Tibial artery (tissue), 4 donors: ENCODE measurements around the gene GPC6.
A peak's percentile ranks its signal among the peaks of the same experiment; 100 is the strongest.

Experiments
- DNase-seq, 2 donors: peaks; one replicate each; pipeline ENCODE4 v3.0.0-alpha.2; 2019
- H3K27ac ChIP-seq, 2 donors: fragments of 200-600 bp; sonication (generic) in 1 of 2; 1 replicate in 1 of 2; 2 replicates in 1 of 2; pipeline ENCODE4 v1.5.1; 2018 to 2019; ENCODE audit warnings: mild to moderate bottlenecking in 1 of 2
- H3K27me3 ChIP-seq, 2 donors: fragments of 200-600 bp; sonication (generic) in 1 of 2; one replicate each; pipeline versions ENCODE4 v1.5.1 to v1.6.0; 2016 to 2019
- H3K36me3 ChIP-seq, 3 donors: fragments of 200-600 bp; sonication (generic) in 2 of 3; one replicate each; pipeline ENCODE4 v1.5.1; 2016 to 2019; ENCODE audit warnings: mild to moderate bottlenecking in 2 of 3
- H3K4me1 ChIP-seq, 4 donors: fragments of 200-600 bp; sonication (generic) in 2 of 4; 1 replicate in 3 of 4; 2 replicates in 1 of 4; pipeline ENCODE4 v1.5.1; 2016 to 2019
- H3K4me3 ChIP-seq, 2 donors: fragments of 200-600 bp; sonication (generic) in 1 of 2; 1 replicate in 1 of 2; 2 replicates in 1 of 2; pipeline ENCODE4 v1.5.1; 2018 to 2019; ENCODE audit warnings: mild to moderate bottlenecking in 2 of 2
- H3K9me3 ChIP-seq, 3 donors: fragments of 200-600 bp; sonication (generic) in 1 of 3; one replicate each; pipeline ENCODE4 v1.5.1; 2016 to 2019
- intact Hi-C: fragments of 100-400 bp; cut with DNase I; formaldehyde crosslinking; loops from one replicate; pipeline ENCODE4 v1.15.0; 2023; ENCODE audit warnings: low total_unique reads
- TF ChIP-seq, protein P1 (sequence below), 2 experiments: fragments of 200-600 bp in 1 of 2; fragments of 450-650 bp in 1 of 2; IDR thresholded peaks; one replicate each; pipeline ENCODE4 v1.5.1; 2017 to 2019; ENCODE audit warnings: antibody characterized with exemption in 2 of 2, mild to moderate bottlenecking in 1 of 2, moderate library complexity in 1 of 2

Gene GPC6

DNA sequence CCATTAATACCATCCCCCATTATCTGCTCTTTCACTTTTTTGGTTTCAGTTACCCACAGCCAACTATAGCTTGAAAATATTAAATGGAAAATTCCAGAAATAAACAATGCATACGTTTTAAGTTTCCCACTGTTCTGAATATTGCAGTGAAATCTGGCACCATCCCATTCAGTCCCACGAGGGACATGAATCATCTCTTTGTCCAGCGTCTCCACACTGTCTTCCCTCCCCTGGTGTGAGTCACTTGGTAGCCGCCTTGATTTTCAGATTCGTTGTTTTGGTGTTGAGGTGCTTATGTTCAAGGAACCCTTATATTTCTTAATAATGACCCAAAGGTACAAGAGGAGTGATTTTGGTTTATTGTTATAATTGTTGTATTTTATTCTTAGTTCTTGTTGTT, 1006.8 kb downstream of the GPC6 start:
- Histone ChIP-seq H3K27me3 (no peaks in the 10 kb centered on the region), H3K4me1 (peaks cover 0 to 30% (median 1%) of the 10 kb centered on the region in 4 donors), H3K36me3 (no peaks in the 10 kb centered on the region), H3K27ac (no peak overlapping the region), H3K4me3 (peak overlapping the region; percentile 20), H3K9me3 (no peaks in the 10 kb centered on the region)
- intact Hi-C loops = no loop called here
- DNase-seq = peak in 1 of 2 donors; percentile 25
- TF ChIP-seq, protein P1, sequence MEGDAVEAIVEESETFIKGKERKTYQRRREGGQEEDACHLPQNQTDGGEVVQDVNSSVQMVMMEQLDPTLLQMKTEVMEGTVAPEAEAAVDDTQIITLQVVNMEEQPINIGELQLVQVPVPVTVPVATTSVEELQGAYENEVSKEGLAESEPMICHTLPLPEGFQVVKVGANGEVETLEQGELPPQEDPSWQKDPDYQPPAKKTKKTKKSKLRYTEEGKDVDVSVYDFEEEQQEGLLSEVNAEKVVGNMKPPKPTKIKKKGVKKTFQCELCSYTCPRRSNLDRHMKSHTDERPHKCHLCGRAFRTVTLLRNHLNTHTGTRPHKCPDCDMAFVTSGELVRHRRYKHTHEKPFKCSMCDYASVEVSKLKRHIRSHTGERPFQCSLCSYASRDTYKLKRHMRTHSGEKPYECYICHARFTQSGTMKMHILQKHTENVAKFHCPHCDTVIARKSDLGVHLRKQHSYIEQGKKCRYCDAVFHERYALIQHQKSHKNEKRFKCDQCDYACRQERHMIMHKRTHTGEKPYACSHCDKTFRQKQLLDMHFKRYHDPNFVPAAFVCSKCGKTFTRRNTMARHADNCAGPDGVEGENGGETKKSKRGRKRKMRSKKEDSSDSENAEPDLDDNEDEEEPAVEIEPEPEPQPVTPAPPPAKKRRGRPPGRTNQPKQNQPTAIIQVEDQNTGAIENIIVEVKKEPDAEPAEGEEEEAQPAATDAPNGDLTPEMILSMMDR (IDR thresholded peaks at IDR 0.05) = no peak

DNA sequence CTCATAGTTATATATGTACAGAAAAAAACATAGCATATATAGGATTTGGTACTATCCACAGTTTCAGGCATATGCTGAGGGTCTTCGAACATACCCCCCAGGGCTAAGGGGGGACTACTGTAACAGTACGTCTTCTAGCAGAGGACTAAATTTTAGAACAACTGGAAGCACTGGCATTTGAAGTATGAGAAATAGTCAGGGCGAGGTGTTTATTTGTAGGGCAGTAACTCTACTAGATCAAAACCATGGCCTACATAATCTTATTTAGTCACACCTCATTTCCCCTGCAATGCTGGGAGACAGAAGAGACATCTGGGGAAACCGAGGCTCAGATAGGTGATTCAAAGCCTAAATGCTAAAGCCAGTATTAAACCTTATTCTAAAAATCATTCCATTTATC, 1007.2 kb downstream of the GPC6 start:
- no peaks in the 10 kb centered on the region for H3K9me3 ChIP-seq
- intact Hi-C loops = no loop called here
- DNase-seq = no peak
- TF ChIP-seq, protein P1 (IDR thresholded peaks at IDR 0.05) = no peak
- H3K27ac ChIP-seq = no peak overlapping the region
- peak overlapping the region in 1 of 2 donors; percentile 20 for H3K4me3 ChIP-seq
- H3K36me3 ChIP-seq = no peaks in the 10 kb centered on the region
- H3K4me1 ChIP-seq = peaks cover 0 to 27% (median 1%) of the 10 kb centered on the region in 4 donors
- H3K27me3 ChIP-seq = no peaks in the 10 kb centered on the region

DNA sequence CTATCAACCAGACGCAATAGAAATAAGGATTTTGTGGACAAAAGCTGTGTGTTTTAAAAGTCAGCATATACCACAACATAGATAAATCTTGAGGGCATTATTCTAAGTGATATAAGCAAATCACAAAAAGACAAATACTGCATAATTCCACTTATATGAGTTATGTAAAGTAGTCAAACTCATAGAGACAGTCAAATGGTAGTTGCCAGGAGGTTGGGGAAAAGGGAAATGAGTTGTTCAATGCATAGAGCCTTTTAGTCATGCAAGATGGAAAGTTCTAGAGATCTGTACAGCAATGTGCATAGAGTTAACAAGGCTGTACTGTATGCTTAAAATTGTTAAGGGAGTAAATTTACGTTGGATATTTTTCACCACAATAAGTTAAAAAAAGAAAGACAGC, 1008.1 kb downstream of the GPC6 start:
- intact Hi-C loops = no loop called here
- DNase-seq = no peak
- no peaks in the 10 kb centered on the region for H3K36me3 ChIP-seq
- no peak overlapping the region for H3K4me3 ChIP-seq
- H3K27me3 ChIP-seq = no peaks in the 10 kb centered on the region
- TF ChIP-seq, protein P1 (IDR thresholded peaks at IDR 0.05) = no peak
- no peak overlapping the region for H3K27ac ChIP-seq
- no peaks in the 10 kb centered on the region for H3K9me3 ChIP-seq
- H3K4me1 ChIP-seq = peaks cover 0 to 27% (median 1%) of the 10 kb centered on the region in 4 donors

DNA sequence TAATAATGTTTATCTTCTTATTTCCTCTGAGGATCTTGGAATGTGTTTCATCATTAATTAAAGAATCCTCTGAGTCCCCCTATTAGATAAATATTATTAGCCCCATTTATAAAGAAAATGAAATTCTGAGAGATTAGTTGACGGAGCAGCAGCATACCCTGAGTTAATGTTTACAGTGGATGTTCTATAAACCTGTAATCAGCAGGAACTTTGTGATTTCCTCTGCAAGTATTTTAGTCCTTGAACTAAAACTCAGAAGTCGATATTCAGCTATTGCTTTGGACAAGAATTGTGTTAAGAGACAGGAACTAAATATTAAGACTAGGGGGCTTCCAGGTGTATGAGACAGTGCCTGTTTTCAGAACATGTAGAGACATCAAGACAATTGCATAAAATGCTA, 1009.5 kb downstream of the GPC6 start:
- Histone ChIP-seq H3K36me3 (no peaks in the 10 kb centered on the region), H3K4me3 (no peak overlapping the region), H3K4me1 (peaks cover 0 to 27% (median 1%) of the 10 kb centered on the region in 4 donors), H3K9me3 (no peaks in the 10 kb centered on the region), H3K27ac (no peak overlapping the region), H3K27me3 (no peaks in the 10 kb centered on the region)
- intact Hi-C loops = no loop called here
- TF ChIP-seq, protein P1 (IDR thresholded peaks at IDR 0.05) = no peak
- DNase-seq = no peak

DNA sequence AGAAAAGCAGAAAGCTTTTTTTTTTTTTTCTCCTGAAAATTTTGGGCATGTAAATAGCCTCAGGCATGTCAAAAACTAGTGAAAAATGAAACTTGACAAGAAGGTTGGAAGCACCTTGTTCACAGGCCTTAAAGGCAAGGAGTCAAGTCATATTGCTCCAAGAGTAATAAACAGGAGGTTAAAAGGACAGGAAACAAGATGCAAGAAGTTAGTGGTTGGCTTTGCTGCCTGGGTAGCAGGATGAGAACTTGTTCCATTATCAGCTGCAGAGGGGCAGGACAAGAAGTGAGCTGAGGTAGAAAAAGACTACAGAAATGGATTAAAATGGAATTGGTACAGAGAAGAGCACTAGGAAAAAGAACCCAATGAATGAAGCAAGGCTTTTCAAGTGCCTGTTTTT, 1010.3 kb downstream of the GPC6 start:
- intact Hi-C loops = no loop called here
- Histone ChIP-seq H3K36me3 (no peaks in the 10 kb centered on the region), H3K9me3 (no peaks in the 10 kb centered on the region), H3K27me3 (no peaks in the 10 kb centered on the region), H3K4me3 (no peak overlapping the region), H3K4me1 (peaks cover 0 to 27% (median 1%) of the 10 kb centered on the region in 4 donors), H3K27ac (no peak overlapping the region)
- no peak for DNase-seq
- TF ChIP-seq, protein P1 (IDR thresholded peaks at IDR 0.05) = no peak

DNA sequence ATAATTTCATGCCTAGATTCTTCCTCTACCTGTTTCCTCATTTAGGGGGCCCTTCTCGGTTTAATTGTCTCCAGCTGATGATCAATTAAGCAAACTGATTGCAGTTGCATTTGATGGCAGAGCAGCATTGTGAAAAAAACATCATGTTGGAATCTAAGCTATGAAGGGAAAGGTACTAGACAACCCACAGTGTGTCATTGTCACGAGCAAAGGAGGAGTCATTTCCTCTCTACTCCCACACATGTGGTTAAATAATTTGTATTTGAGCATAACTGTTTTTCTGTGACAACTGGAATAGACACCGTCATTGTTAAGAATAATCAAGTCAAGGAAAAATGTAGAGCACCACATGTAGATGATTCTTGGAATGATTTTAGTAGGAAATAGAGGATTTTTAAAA, 1012.5 kb downstream of the GPC6 start:
- Histone ChIP-seq H3K4me3 (no peak overlapping the region), H3K4me1 (peaks cover 0 to 5% (median 0%) of the 10 kb centered on the region in 4 donors), H3K9me3 (no peaks in the 10 kb centered on the region), H3K27me3 (no peaks in the 10 kb centered on the region), H3K27ac (no peak overlapping the region), H3K36me3 (no peaks in the 10 kb centered on the region)
- intact Hi-C loops = no loop called here
- TF ChIP-seq, protein P1 (IDR thresholded peaks at IDR 0.05) = no peak
- DNase-seq = no peak
